ENCODE data around the gene XPA.
"Not testable (repeated sequence)": the region's sequence is repeated elsewhere in the genome, so short reads cannot be mapped to it uniquely, and the experiment has no call there.

XPA gene
- total RNA-seq = 17.2 to 37.7 (median 23.9) reads per million in 9 experiments

- peak; percentile 93 to 97 (median 96) for DNase-seq
- Mint-ChIP-seq H3K27ac (peak within 1 kb of the TSS; percentile 95), H3K36me3 (ENCODE audit: insufficient read depth) (peaks cover 16% of the 10 kb centered on the region), H3K9me3 (no peaks in the 10 kb centered on the region), H3K27me3 (peaks cover 12 to 23% of the 10 kb centered on the region in 2 donors), H3K4me3 (peak within 1 kb of the TSS; percentile 87 to 91), H3K4me1 (ENCODE audit: low read depth in 2 of 2) (peaks cover 40 to 44% of the 10 kb centered on the region in 2 donors)
- peak; percentile 88 for ATAC-seq (replicated peaks)
Measured at GRCh38 chr9:97696803-97697601, at the start of gene XPA. Gene XPA (minus strand): TSS chr9:97697340. CDS start chr9:97697292, 48 bp downstream.

DNA sequence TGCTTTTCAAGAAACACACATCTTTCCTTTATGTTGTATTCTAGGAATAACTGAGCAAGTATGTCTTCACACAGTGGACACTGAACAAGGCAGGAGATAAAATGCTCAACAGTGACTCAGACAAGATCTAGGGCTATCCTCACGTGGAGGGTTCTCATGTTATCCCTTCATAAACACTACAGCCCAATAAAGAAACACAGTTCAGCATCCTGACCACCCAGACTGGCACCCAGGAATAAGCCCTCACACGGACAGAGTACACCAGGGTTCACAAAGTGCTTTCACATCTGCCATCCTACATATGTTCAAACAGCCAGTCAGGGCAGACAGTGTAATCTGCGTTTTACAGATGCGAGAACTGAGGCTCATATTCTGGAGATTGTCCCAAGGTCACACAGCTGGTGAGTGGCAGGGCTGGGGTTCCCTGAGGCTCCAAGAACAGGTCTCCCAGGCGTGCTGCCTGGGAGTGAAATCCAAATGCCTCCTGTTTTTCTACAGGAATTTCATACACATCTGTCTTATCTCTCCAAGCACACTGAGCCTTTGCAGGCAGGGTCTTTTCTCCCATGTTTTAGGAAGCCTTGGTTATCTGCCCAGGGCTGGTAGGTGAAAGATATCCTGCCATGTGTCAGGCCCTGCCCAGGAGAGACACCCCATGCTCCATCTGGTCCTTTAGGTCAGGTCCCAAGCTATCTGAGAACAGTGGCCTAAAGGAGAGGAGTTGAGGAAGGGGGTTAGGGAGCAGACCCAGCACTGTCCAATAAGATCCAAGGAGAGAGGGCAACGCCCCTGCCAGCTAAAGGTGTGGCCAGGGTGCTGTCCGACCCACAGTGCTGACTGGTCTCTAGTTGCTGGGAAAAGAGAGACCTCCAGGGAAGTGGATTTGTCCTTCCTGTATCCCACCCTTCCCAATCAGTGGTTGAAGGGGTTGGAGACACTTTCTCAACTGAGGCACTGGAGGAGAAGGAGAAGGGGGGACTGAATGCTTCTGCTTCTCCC is 47.9 kb upstream of the XPA start:
- Mint-ChIP-seq H3K27me3 (peaks cover 74 to 100% of the 10 kb centered on the region in 2 donors), H3K4me3 (no peak overlapping the region), H3K36me3 (ENCODE audit: insufficient read depth) (no peaks in the 10 kb centered on the region)

DNA sequence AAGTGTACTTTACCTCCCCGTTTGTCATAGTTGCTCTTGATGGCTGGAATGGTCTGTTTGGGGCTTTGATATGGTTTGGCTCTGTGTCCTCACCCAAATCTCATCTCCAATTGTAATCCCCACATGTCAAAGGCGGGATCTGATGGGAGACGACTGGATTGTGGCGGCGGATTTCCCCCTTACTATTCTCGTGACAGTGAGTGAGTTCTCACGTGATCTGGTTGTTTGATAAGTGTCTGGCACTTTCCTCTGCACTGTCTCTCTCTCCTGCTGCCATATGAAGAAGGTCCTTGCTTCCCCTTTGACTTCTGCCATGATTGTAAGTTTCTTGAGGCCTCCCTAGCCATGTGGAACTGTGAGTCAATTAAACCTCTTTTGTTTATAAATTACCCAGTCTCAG is 46.9 kb upstream of the XPA start:
- ATAC-seq (replicated peaks); H3K4me3 Mint-ChIP-seq: not testable (repeated sequence)
- peaks cover 84 to 100% of the 10 kb centered on the region in 2 donors for H3K27me3 Mint-ChIP-seq

More for the DNA sequence above, 47.9 kb upstream of the XPA start:
- Mint-ChIP-seq H3K9me3 (peaks cover 0 to 3% of the 10 kb centered on the region in 2 donors), H3K27ac (no peak overlapping the region), H3K4me1 (ENCODE audit: low read depth in 2 of 2) (peaks cover 0 to 4% of the 10 kb centered on the region in 2 donors)
- ATAC-seq (replicated peaks) (no peak), DNase-seq (no peak)

GRCh38 chr9:97742545-97742944 is 45.4 kb upstream of the XPA start:
- ATAC-seq (replicated peaks) (no peak), DNase-seq (no peak)
- H3K27me3 Mint-ChIP-seq = peaks cover 91 to 100% of the 10 kb centered on the region in 2 donors
- H3K36me3 Mint-ChIP-seq (ENCODE audit: insufficient read depth) = no peaks in the 10 kb centered on the region
- H3K27ac Mint-ChIP-seq = no peak overlapping the region
- no peak overlapping the region for H3K4me3 Mint-ChIP-seq
- H3K4me1 Mint-ChIP-seq (ENCODE audit: low read depth in 2 of 2) = peaks cover 0 to 4% of the 10 kb centered on the region in 2 donors
- H3K9me3 Mint-ChIP-seq = peaks cover 0 to 3% of the 10 kb centered on the region in 2 donors

More for the DNA sequence above, 46.9 kb upstream of the XPA start:
- not testable (repeated sequence) for H3K4me1 Mint-ChIP-seq (ENCODE audit: low read depth in 2 of 2); H3K36me3 Mint-ChIP-seq (ENCODE audit: insufficient read depth); DNase-seq; H3K27ac Mint-ChIP-seq; H3K9me3 Mint-ChIP-seq

DNA sequence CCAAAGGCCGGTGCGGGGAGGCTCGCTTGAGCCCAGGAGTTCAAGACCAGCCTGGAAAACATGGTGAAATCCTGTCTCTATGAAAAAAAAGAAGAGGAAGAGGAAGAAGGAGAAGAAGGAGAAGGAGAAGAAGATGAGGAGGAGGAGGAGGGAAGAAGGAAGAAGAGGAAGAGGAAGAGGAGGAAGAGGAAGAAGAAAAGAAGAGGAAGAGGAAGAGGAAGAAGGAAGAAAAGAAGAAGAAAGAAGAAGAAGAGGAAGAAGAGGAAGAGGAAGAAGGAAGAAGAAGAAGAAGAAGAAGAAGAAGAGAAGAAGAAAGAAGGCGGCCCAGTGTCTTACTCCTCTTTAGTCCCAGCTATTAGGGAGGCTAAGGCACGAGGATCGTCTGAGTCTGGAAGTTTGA is 44.8 kb upstream of the XPA start:
- no peak overlapping the region for H3K4me3 Mint-ChIP-seq
- H3K4me1 Mint-ChIP-seq (ENCODE audit: low read depth in 2 of 2) = peaks cover 0 to 4% of the 10 kb centered on the region in 2 donors
- peaks cover 91 to 100% of the 10 kb centered on the region in 2 donors for H3K27me3 Mint-ChIP-seq
- no peaks in the 10 kb centered on the region for H3K36me3 Mint-ChIP-seq (ENCODE audit: insufficient read depth)
- ATAC-seq (replicated peaks) (no peak), DNase-seq (no peak)
- peak overlapping the region in 1 of 2 donors; percentile 3 for H3K27ac Mint-ChIP-seq
- peaks cover 0 to 3% of the 10 kb centered on the region in 2 donors for H3K9me3 Mint-ChIP-seq

DNA sequence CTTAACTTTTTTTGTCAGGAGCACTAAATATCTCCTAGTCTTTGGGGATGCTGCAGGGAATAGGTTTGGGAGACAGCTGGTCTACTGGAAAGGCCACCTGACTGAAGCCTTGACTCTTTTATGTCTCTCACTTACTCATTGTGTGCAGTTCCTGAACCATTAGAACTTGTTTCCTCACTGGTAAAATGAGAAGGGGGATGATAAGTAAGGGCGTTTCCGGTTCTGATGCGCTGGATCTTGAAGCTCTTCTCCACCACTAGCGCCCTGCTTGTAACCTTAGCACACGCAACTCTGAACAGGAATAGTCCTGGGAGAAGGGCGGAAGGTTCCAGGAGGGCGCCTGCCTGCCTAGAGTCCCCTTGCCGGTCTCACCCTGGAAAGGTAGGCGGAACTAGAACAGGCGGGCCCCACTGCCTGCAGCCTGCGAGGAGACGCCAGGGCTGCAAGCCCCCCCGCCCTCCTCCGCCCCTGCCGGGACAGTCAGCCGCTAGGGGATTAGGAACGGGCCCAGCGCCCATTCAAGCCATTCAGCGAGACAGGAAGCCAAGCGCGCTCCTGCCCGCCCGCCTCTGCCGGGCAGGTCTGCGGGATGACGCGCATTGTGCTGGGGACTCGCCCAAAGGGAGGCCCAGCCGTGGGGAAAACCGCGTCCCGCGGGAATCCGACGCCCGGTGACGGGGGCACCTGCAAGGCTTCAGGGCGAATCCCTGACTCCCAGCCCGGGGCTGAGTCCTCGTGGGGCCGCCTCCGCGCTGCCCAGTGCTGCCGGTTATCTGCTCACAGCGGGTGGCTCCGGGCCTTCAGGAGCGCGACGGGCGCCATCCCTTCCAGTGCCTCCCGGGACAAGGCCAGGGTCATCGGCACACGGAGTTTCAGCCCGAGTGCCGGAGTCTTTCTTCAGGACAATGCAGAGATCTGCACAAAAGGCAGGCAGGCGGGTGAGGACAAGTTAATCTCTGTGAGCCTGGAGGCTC is 44.0 kb upstream of the XPA start:
- Mint-ChIP-seq H3K27ac (peak overlapping the region in 1 of 2 donors; percentile 3), H3K36me3 (ENCODE audit: insufficient read depth) (no peaks in the 10 kb centered on the region), H3K4me1 (ENCODE audit: low read depth in 2 of 2) (peaks cover 0 to 4% of the 10 kb centered on the region in 2 donors), H3K9me3 (peaks cover 0 to 3% of the 10 kb centered on the region in 2 donors), H3K27me3 (peaks cover 85 to 98% of the 10 kb centered on the region in 2 donors), H3K4me3 (peak overlapping the region; percentile 17 to 35)
- DNase-seq (peak in 1 of 3 experiments; percentile 1), ATAC-seq (replicated peaks) (peak; percentile 54)

GRCh38 chr9:97737429-97737828 is 40.3 kb upstream of the XPA start:
- no peak overlapping the region for H3K4me3 Mint-ChIP-seq
- peaks cover 0 to 4% of the 10 kb centered on the region in 2 donors for H3K4me1 Mint-ChIP-seq (ENCODE audit: low read depth in 2 of 2)
- DNase-seq = no peak
- H3K27me3 Mint-ChIP-seq = peaks cover 66 to 90% of the 10 kb centered on the region in 2 donors
- peaks cover 0 to 3% of the 10 kb centered on the region in 2 donors for H3K9me3 Mint-ChIP-seq
- no peak overlapping the region for H3K27ac Mint-ChIP-seq
- no peak for ATAC-seq (replicated peaks)
- H3K36me3 Mint-ChIP-seq (ENCODE audit: insufficient read depth) = no peaks in the 10 kb centered on the region

DNA sequence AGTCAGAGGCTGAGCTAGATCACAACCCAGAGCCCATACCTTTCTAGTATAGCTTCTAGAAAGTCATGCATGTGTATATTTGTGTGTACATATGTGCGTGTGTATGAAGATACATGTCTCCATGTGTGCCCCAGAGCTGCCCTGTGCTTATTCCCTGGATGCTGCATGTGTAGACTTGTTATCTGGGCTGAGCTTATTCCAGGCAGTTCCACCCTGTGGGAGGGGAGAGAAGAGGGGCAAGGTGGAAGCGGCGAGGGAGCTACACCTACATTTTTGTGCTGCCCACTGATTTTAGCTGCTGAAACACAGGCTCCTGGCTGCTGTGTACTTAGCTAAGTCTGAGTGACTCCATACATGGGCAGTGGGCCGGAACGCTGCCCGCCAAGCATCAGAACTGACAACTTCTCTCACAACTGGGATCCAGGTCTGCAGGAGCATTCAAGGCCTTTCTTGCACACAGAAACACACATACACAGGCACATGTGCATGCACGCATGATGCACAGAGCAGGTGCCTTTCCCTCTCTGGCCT is 38.0 kb upstream of the XPA start:
- Mint-ChIP-seq H3K4me3 (no peak overlapping the region), H3K27ac (no peak overlapping the region), H3K9me3 (no peaks in the 10 kb centered on the region), H3K27me3 (peaks cover 54 to 67% of the 10 kb centered on the region in 2 donors), H3K36me3 (ENCODE audit: insufficient read depth) (no peaks in the 10 kb centered on the region), H3K4me1 (ENCODE audit: low read depth in 2 of 2) (no peaks in the 10 kb centered on the region)
- ATAC-seq (replicated peaks) = no peak
- DNase-seq = no peak

DNA sequence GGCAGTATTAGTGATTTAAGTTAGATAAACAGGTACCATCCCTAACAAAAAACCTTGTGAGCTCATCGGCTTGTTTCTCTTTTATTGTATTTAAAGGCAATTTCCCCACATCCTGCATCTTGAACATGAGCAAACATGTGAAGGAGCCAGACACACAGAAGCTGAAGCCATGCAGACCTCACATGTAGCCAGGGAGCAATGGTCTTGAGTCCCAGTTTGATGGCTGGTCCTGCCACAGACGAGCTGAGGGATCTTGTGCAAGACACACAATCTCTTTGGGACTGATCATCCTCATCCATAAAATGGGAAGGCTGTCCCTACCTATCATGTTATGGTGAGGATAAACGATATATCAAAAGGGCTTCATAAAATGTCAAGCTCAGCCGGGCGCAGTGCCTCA is 29.6 kb upstream of the XPA start:
- Mint-ChIP-seq H3K9me3 (no peaks in the 10 kb centered on the region), H3K27ac (no peak overlapping the region), H3K27me3 (peaks cover 20 to 37% of the 10 kb centered on the region in 2 donors), H3K4me1 (ENCODE audit: low read depth in 2 of 2) (no peaks in the 10 kb centered on the region), H3K36me3 (ENCODE audit: insufficient read depth) (no peaks in the 10 kb centered on the region), H3K4me3 (no peak overlapping the region)
- DNase-seq (no peak), ATAC-seq (replicated peaks) (no peak)

- Mint-ChIP-seq H3K9me3 (peaks cover 0 to 7% of the 10 kb centered on the region in 2 donors), H3K36me3 (ENCODE audit: insufficient read depth) (no peaks in the 10 kb centered on the region), H3K4me1 (ENCODE audit: low read depth in 2 of 2) (no peaks in the 10 kb centered on the region), H3K4me3 (no peak overlapping the region), H3K27ac (no peak overlapping the region), H3K27me3 (peaks cover 22 to 36% of the 10 kb centered on the region in 2 donors)
- DNase-seq (no peak), ATAC-seq (replicated peaks) (no peak)
Measured at GRCh38 chr9:97723819-97724218, 26.7 kb upstream of the XPA start.

GRCh38 chr9:97722331-97722730 is 25.2 kb upstream of the XPA start:
- DNase-seq (no peak), ATAC-seq (replicated peaks) (no peak)
- H3K36me3 Mint-ChIP-seq (ENCODE audit: insufficient read depth) = no peaks in the 10 kb centered on the region
- peaks cover 26 to 30% of the 10 kb centered on the region in 2 donors for H3K27me3 Mint-ChIP-seq
- no peak overlapping the region for H3K4me3 Mint-ChIP-seq
- H3K4me1 Mint-ChIP-seq (ENCODE audit: low read depth in 2 of 2) = no peaks in the 10 kb centered on the region
- no peak overlapping the region for H3K27ac Mint-ChIP-seq
- H3K9me3 Mint-ChIP-seq = peaks cover 0 to 7% of the 10 kb centered on the region in 2 donors

DNA sequence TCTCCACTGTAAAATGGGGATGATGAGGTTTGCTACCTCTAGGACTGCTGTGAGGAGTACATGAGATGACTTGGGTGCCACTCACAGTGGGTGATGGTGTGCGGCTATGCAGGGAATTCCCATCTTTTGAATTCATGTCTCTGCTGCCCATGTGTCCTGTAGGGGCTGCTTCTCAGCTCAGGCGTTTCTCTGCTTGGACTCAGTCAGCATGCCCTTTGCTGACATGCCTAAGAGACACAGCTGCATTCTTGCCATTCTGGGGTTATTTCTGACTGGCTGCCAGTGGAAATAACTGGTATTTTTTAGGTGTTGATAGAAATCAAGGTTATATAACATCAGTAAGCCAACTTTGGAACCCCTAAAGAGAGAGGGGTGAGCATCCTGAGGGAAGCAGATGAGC is 24.3 kb upstream of the XPA start:
- Mint-ChIP-seq H3K27me3 (peaks cover 26 to 30% of the 10 kb centered on the region in 2 donors), H3K27ac (no peak overlapping the region), H3K9me3 (peaks cover 0 to 7% of the 10 kb centered on the region in 2 donors), H3K4me1 (ENCODE audit: low read depth in 2 of 2) (no peaks in the 10 kb centered on the region), H3K4me3 (no peak overlapping the region), H3K36me3 (ENCODE audit: insufficient read depth) (no peaks in the 10 kb centered on the region)
- DNase-seq = no peak
- no peak for ATAC-seq (replicated peaks)
